ENCODE results near the gene PPIG.
"Not testable (repeated sequence)": the region's sequence is repeated elsewhere in the genome, so short reads cannot be mapped to it uniquely, and the experiment has no call there.

The PPIG gene

GRCh38 chr2:169598982-169599381 lies 14.8 kb downstream of the PPIG start:
- H3K4me3 ChIP-seq (ENCODE audit: low read length): no peak overlapping the region
- TF ChIP-seq CTCF (conservative IDR thresholded peaks at IDR 0.05; ENCODE audit: low read depth, low read length): no peak
- DNase-seq (ENCODE audit: low read depth): no peak

- TF ChIP-seq CTCF (conservative IDR thresholded peaks at IDR 0.05; ENCODE audit: low read depth, low read length): no peak
- H3K4me3 ChIP-seq (ENCODE audit: low read length): no peak overlapping the region
- no peak for DNase-seq (ENCODE audit: low read depth)
Measured at GRCh38 chr2:169599568-169599967, 15.4 kb downstream of the PPIG start.

- TF ChIP-seq CTCF (conservative IDR thresholded peaks at IDR 0.05; ENCODE audit: low read depth, low read length): no peak
- H3K4me3 ChIP-seq (ENCODE audit: low read length): no peak overlapping the region
- no peak for DNase-seq (ENCODE audit: low read depth)
Measured at GRCh38 chr2:169609264-169609663, 25.1 kb downstream of the PPIG start.

GRCh38 chr2:169613876-169614275 lies 29.7 kb downstream of the PPIG start:
- TF ChIP-seq CTCF (conservative IDR thresholded peaks at IDR 0.05; ENCODE audit: low read depth, low read length): no peak
- DNase-seq (ENCODE audit: low read depth): no peak
- no peak overlapping the region for H3K4me3 ChIP-seq (ENCODE audit: low read length)

- not testable (repeated sequence) for DNase-seq (ENCODE audit: low read depth); H3K4me3 ChIP-seq (ENCODE audit: low read length)
Measured at GRCh38 chr2:169615982-169616381, 31.8 kb downstream of the PPIG start.

GRCh38 chr2:169619946-169620345 lies 35.8 kb downstream of the PPIG start:
- TF ChIP-seq CTCF (conservative IDR thresholded peaks at IDR 0.05; ENCODE audit: low read depth, low read length): no peak

GRCh38 chr2:169620509-169620908 lies 36.4 kb downstream of the PPIG start:
- H3K4me3 ChIP-seq (ENCODE audit: low read length): no peak overlapping the region
- no peak for TF ChIP-seq CTCF (conservative IDR thresholded peaks at IDR 0.05; ENCODE audit: low read depth, low read length)
- no peak for DNase-seq (ENCODE audit: low read depth)

More at GRCh38 chr2:169619946-169620345, 35.8 kb downstream of the PPIG start:
- no peak for DNase-seq (ENCODE audit: low read depth)
- no peak overlapping the region for H3K4me3 ChIP-seq (ENCODE audit: low read length)

GRCh38 chr2:169623235-169623634 lies 39.1 kb downstream of the PPIG start:
- no peak for TF ChIP-seq CTCF (conservative IDR thresholded peaks at IDR 0.05; ENCODE audit: low read depth, low read length)
- DNase-seq (ENCODE audit: low read depth): no peak
- no peak overlapping the region for H3K4me3 ChIP-seq (ENCODE audit: low read length)

All from retinal pigment epithelial cell (primary cell).